BJ (cell line): ENCODE results near the gene ALOX12B. TPM values are rescaled to one million over a fixed set of nuclear protein-coding genes. Genes with fewer than 3 reads are reported as not detected.
A peak's percentile ranks its signal among the peaks of the same experiment; 100 is the strongest.
"Not testable (repeated sequence)": the region's sequence is repeated elsewhere in the genome, so short reads cannot be mapped to it uniquely, and the experiment has no call there.

Experiments
- CTCF ChIA-PET: fragments of 350-600 bp; formaldehyde crosslinking; extraction: SDS; loops from one replicate; lab custom pipeline; 2021; ENCODE audit warnings: antibody characterized with exemption, inconsistent platforms; lab: Yijun Ruan, JAX
- POLR2A ChIA-PET: fragments of 300-600 bp; sonication (Branson Sonifier 250); formaldehyde crosslinking; extraction: SDS; loops from one replicate; lab custom pipeline; 2021; ENCODE audit warnings: antibody characterized with exemption; lab: Charles Lee
- DNase-seq: peaks from one replicate; pipeline ENCODE4 v3.0.0-alpha.2; 2011; ENCODE audit warnings: low read depth
- H3K27me3 ChIP-seq: 2 replicates; pipeline ENCODE4 v1.6.0; 2011; ENCODE audit warnings: low read length; ENCODE audit not compliant: control insufficient read depth, insufficient read depth
- H3K36me3 ChIP-seq: 2 replicates; pipeline ENCODE4 v1.5.1; 2011; ENCODE audit warnings: low read length; ENCODE audit not compliant: control insufficient read depth, insufficient read depth
- H3K4me3 ChIP-seq: 2 replicates; pipeline ENCODE4 v1.5.1; 2011; ENCODE audit warnings: low read depth, mild to moderate bottlenecking, control low read depth, low read length
- CTCF ChIP-seq: IDR thresholded peaks from 2 replicates; pipeline ENCODE4 v1.5.1; 2011; ENCODE audit warnings: low read depth, mild to moderate bottlenecking, control low read depth, inconsistent platforms, low read length, moderate library complexity; ENCODE audit not compliant: insufficient read depth
- polyA plus RNA-seq: library from polyadenylated mRNA; depleted of rRNA; stranded (reverse); fragments of >200 nt; gene quantifications from 2 replicates; pipeline ENCODE4 v1.2.3, GENCODE V29; 2011

The ALOX12B gene
- polyA plus RNA-seq, 1 experiment = not detected

GRCh38 chr17:8110907-8111306, 23.4 kb upstream of the ALOX12B start:
- Histone ChIP-seq H3K27me3 (peaks cover 34% of the 10 kb centered on the region), H3K36me3 (no peaks in the 10 kb centered on the region), H3K4me3 (no peak overlapping the region)
- POLR2A ChIA-PET = no interaction called here
- no peak for TF ChIP-seq CTCF
- DNase-seq = no peak
- CTCF ChIA-PET = interaction anchor here (0.6 to 16.4 kb wide), 19 partner anchors 9 to 221 kb away, joined by 3 to 183 read pairs (median 6); partner anchors contain the start of gene ALOX12B

GRCh38 chr17:8110456-8110804, 22.9 kb upstream of the ALOX12B start:
- ChIA-PET CTCF (interaction anchor here (0.6 to 16.4 kb wide), 20 partner anchors 9 to 222 kb away, joined by 3 to 183 read pairs (median 6); partner anchors contain the start of gene ALOX12B), POLR2A (no interaction called here)
- Histone ChIP-seq H3K4me3 (no peak overlapping the region), H3K27me3 (peaks cover 33% of the 10 kb centered on the region), H3K36me3 (no peaks in the 10 kb centered on the region)
- DNase-seq = no peak
- no peak for TF ChIP-seq CTCF

DNA sequence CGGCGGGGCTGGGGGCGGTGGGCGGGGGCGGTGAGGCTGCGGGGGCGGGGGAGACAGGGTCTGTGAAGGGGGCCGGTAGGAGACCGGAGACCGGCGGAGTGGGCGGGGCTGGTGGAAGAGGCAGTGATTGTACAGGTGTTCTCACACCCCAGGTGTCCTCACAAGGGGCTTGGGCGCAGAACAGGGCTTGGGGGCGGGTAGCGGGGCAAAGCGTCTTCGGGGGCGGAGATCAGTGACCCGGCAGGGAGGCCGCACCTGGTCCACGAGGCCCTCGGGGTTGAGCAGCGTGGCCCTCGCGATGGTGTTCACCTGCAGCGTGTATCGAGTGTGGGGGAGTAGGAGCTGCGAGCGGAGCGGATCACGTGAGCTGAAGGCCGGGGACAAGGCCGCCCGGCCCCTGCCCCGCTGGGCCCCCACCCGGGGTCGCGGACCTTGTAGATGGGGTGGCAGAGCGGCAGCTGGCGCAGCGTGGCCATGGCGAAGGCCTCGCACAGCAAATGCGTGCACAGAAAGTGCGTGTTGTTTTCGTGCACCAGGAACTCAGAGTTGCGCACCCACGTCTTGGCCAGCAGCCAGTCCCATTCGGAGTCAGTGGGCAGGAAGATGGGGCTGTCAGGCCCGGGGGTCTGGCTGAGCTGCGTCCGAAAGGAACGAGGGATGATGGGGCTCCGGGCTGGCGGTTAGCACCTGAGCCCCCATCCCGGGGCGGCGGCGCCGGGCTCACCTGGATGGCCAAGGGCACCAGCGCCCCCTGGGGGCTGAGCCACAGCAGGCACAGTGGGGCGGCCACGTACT, 22.3 kb upstream of the ALOX12B start:
- ChIA-PET POLR2A (no interaction called here), CTCF (interaction anchor here (0.7 to 16.4 kb wide), 16 partner anchors 9 to 191 kb away, joined by 3 to 183 read pairs (median 6); partner anchors contain the start of gene ALOX12B)
- TF ChIP-seq CTCF = peak; percentile 77
- peaks cover 32% of the 10 kb centered on the region for H3K27me3 ChIP-seq
- no peak overlapping the region for H3K4me3 ChIP-seq
- no peaks in the 10 kb centered on the region for H3K36me3 ChIP-seq
- no peak for DNase-seq

- no peak for TF ChIP-seq CTCF
- Histone ChIP-seq H3K36me3 (no peaks in the 10 kb centered on the region), H3K27me3 (peaks cover 27% of the 10 kb centered on the region), H3K4me3 (no peak overlapping the region)
- POLR2A ChIA-PET = no interaction called here
- DNase-seq = no peak
- CTCF ChIA-PET = interaction anchor here (0.9 to 16.4 kb wide), 9 partner anchors 9 to 52 kb away, joined by 3 to 183 read pairs (median 11); partner anchors contain the start of gene ALOX12B
Measured at GRCh38 chr17:8108972-8109660, 21.6 kb upstream of the ALOX12B start.

DNA sequence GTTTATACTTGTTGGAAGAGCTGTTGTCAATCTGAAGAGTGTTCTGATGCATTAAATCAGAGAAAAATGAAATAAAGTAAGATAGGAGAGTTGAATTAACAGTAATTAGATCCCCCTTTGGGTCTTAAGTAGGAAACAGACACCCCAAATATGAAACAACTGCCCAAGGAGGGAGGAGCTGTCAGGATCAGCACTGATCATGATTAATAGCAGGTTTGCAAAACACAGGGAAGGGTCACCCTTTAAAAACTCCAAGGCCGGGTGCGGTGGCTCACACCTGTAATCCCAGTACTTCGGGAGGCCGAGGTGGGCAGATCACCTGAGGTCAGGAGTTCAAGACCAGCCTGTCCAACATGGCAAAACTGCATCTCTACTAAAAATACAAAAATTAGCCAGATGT, 19.5 kb upstream of the ALOX12B start:
- POLR2A ChIA-PET, H3K36me3 ChIP-seq, DNase-seq, H3K4me3 ChIP-seq: not testable (repeated sequence)
- CTCF ChIA-PET = interaction anchor here (0.9 to 16.4 kb wide), 3 partner anchors 17 to 32 kb away, joined by 4 to 183 read pairs (median 5); partner anchors contain the start of gene ALOX12B
- H3K27me3 ChIP-seq = peaks cover 22% of the 10 kb centered on the region
